Testis (tissue), 2 donors: Measurements from ENCODE around the gene CD79A.

Experiments
- POLR2A ChIP-seq: fragments of 450-650 bp; IDR thresholded peaks from one replicate; pipeline ENCODE4 v1.6.1; 2017; ENCODE audit warnings: antibody characterized with exemption, mild to moderate bottlenecking, moderate library complexity
- TF ChIP-seq, protein P1 (sequence below), 3 experiments: fragments of 450-650 bp in 2 of 3; fragments of 200-600 bp in 1 of 3; sonication (generic) in 1 of 3; IDR thresholded peaks; one replicate each; pipeline ENCODE4 v1.5.1; 2016 to 2019; ENCODE audit warnings: antibody characterized with exemption in 3 of 3, mild to moderate bottlenecking in 2 of 3, moderate library complexity in 1 of 3

DNA sequence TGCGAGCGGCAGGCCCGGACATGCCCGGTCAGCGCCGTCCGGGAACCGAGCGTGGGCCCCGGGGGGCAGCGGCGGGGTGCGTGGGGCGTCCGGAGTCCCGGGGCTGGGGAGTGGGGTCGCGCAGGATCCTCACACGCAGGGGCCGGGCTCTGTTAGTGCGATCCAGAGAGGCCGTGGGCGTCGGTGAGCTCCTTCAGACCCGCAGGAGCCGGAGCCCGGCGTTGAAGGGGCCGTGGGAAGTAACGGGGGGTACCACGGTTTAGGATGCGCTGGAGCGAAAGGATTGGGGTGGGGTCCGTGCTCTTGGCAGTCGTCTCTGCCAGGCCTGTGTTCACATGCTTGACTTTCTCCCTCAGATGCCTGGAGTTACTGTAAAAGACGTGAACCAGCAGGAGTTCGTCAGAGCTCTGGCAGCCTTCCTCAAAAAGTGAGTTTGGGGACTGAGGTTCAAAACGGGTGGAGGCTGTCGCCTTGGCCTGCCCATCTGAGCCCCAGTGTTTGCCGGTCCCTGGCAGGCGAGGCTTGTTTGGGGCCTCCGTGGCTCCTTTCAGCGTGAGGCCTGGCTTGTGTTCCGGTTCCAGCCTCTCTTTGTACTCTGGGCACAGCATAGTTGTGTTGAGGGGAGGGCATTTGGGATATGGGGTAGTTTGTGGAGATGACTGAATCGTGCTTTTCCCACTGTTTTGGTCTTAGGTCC is 16.5 kb upstream of the CD79A start:
- TF ChIP-seq, protein P1, sequence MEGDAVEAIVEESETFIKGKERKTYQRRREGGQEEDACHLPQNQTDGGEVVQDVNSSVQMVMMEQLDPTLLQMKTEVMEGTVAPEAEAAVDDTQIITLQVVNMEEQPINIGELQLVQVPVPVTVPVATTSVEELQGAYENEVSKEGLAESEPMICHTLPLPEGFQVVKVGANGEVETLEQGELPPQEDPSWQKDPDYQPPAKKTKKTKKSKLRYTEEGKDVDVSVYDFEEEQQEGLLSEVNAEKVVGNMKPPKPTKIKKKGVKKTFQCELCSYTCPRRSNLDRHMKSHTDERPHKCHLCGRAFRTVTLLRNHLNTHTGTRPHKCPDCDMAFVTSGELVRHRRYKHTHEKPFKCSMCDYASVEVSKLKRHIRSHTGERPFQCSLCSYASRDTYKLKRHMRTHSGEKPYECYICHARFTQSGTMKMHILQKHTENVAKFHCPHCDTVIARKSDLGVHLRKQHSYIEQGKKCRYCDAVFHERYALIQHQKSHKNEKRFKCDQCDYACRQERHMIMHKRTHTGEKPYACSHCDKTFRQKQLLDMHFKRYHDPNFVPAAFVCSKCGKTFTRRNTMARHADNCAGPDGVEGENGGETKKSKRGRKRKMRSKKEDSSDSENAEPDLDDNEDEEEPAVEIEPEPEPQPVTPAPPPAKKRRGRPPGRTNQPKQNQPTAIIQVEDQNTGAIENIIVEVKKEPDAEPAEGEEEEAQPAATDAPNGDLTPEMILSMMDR (IDR thresholded peaks at IDR 0.05): no peak
- no peak for TF ChIP-seq POLR2A
